Activated CD8-positive, alpha-beta memory T cell treated with anti-CD3 and anti-CD28 coated beads for 24 hours (primary cell): Measurements from ENCODE around the gene AQP2.

ENCODE experiments used
- DNase-seq: peaks from one replicate; pipeline ENCODE4 v3.0.0-alpha.2; 2020

Gene AQP2, protein sequence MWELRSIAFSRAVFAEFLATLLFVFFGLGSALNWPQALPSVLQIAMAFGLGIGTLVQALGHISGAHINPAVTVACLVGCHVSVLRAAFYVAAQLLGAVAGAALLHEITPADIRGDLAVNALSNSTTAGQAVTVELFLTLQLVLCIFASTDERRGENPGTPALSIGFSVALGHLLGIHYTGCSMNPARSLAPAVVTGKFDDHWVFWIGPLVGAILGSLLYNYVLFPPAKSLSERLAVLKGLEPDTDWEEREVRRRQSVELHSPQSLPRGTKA

DNA sequence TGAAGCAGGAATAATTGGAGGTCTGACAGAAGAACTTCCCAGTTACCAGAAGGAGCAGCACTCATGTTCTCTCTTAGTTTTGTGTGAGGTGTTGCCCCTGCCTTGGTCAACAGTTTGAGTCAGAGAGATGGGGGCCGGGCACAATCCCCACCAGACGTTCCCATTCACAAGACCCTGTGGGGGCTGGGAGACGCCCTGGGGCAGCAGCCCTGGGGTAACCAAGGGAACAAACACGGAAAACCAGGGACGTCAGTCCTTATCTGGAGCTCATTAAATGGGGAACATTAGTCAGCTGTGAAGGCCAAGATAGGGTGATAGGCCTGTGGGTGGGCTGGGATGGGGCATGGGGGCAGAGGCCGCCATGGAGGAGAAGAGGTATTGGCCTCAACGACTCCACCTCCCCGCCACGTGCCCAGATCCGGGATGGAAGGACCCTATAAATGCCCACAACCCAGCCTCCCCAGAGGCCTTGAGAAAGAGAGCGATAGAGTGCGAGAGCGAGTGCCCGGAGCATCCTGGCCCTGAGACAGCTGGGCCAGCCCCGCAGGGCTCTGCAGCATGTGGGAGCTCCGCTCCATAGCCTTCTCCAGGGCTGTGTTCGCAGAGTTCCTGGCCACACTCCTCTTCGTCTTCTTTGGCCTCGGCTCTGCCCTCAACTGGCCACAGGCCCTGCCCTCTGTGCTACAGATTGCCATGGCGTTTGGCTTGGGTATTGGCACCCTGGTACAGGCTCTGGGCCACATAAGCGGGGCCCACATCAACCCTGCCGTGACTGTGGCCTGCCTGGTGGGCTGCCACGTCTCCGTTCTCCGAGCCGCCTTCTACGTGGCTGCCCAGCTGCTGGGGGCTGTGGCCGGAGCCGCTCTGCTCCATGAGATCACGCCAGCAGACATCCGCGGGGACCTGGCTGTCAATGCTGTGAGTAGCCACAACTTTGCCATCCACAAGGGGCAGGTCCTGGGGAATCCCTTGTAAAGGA, at the start of gene AQP2:
Gene AQP2 (plus strand): TSS at position 465 of the 979 bp plus-strand sequence. CDS start 94 bp downstream, at position 559.
- no peak for DNase-seq

DNA sequence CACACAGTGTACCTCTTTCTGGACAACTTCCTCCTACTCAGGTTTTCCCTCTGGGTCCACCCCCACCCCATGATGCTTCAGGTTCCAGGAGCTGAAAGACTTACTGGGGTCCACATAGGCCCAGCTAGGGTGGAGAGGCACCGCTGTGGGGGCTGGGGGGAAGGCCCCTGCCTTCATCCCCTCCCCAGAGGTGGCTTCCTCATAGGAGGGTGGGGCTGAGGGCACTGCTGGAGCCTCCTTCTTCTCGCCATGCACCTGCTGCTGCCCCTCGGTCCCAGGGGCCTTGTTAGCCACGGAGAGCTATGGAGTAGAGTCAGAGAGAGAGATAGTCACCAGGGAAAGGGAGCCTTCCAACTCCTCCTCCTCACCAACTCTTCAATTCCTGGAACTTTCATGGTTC, 49.5 kb upstream of the AQP2 start:
- no peak for DNase-seq

DNA sequence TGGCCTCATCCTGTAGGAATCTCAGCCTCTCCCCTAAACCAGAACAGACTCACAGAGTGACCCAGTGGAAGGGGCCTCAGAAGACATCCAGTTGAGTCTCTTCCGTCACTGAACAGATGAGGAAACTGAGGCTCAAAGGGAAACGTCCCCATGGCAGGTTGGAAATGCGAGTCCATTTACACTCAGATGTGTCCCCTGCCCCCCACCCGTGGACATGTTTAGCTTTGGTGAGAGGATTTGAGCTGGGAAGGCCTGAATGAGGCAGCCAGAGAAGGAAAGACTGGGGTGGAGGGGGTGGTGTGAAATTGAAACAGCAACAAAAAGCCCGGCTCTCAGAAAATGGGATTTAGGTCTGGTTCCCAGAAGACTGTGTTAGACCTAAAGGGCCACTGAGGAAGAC, 48.6 kb upstream of the AQP2 start:
- DNase-seq, result no peak

DNA sequence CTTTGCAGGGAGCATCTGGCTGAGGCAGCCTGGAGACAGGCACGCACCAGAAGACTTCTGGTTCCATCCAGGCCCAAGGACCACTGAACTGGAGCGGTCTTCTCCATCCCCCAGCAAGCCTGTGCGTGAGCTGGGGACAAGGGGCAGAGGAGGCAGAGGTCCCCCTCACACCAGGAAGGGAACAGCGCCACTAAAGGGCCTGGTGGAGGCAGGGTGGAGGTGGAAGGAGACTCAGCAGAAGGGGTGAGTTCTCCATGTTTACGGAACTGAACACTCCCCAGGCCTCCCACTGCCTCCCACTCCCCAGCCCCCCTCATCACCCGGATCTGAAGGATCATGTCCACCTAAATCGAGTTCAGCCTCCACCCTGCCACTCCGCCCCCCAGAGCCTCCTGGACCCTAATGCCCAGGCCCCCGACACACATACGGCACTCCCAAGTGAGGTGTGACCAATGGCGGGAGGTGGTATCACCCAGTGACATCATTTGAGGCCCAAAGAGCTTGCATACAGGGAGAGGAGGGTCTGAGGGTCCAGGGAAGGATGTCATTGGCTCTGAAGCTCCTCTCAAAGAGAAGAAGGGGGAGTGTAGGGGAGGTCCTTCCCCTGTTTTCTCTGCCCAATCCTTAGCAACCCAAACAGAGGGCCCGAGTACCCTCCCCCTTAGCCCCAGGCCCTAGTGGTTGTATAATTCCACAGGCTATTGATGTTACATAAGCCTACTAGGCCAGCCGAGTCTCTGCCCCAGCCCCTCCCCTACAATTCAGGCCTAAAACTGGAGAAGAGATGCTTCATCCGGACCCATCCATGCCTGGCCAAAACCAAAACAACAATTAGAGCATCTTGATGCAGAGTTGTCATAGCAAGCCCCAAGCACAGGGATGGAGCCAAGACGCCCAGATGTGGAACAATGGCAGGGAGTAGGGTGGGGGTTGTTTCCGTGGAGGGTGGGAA, 47.9 kb upstream of the AQP2 start:
- DNase-seq, result no peak

DNA sequence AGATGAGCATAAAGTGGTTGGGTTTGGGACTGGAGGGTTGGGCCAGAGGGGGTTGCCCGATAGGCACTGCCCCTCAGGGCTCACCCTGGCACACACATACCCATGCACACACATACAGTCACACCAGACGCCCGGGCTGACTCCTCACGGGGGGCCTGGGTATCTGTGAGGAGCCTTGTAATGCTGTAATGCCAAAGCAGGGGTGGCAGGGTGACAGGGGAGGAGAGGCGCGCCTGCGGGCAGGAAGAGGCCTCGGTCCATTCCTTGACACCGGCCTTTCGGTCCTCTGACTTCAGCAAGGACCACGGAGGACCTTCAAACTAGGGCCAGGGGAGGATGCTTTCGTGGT, 47.2 kb upstream of the AQP2 start:
- no peak for DNase-seq

DNA sequence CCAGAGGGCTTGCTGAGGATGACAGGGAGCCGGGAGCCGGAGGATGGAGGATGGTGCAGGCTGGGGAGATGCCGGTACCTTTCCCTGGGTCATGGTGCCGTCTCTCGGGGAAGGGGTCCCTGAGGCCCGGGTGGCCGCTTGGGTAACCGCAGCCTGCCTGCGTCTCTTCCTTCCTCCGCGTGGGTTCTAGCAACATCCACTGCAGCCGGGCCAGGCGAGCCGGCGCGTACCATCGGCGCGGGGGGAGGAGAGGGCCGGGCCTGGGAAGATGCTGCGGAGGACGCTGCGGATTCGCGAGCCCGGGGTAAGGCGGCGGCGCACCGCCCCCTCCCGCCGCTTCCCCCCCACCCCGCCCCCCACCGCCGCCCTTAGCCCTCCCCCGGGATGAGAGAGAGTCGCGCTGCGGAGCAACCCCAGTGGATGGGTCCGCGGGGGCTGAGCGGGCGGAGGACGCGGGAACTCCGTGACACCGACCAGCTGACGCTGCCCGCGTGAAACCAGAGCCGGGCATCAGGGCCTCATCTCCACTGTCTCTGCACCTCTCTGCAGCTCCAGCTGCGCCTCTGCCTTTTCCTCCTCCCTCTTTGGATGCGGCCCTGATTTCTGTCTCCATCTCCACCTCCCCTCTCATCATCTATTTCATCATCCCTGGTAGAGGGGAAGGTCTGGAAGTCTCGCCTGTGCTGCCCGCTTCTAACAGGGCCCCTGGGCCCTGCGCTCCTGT, 46.7 kb upstream of the AQP2 start, which contains the start of gene FAIM2:
Gene FAIM2 (minus strand): TSS at position 201 of the 724 bp plus-strand sequence. CDS start 108 bp downstream, at position 93.
- DNase-seq, result peak; percentile 75

DNA sequence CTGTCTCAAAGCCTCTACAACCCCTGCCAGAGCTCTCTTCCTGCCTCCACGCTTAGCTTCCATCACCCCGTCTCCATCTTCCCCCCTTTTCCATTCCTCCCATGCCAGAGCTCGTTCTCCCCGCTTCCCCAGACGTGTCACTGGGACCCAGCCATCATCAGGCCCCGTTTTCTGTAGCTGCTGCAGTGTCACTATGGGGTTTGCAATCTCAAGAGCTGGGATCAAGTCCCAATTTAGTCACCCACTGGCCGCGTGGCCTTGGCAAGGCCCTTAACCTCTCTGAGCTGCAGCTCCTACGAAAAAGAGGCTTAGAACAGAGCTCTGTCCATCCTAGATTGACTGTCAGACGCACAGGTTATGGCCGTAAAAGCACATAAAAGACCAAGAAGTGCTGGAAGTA, 45.9 kb upstream of the AQP2 start:
- DNase-seq, result no peak

DNA sequence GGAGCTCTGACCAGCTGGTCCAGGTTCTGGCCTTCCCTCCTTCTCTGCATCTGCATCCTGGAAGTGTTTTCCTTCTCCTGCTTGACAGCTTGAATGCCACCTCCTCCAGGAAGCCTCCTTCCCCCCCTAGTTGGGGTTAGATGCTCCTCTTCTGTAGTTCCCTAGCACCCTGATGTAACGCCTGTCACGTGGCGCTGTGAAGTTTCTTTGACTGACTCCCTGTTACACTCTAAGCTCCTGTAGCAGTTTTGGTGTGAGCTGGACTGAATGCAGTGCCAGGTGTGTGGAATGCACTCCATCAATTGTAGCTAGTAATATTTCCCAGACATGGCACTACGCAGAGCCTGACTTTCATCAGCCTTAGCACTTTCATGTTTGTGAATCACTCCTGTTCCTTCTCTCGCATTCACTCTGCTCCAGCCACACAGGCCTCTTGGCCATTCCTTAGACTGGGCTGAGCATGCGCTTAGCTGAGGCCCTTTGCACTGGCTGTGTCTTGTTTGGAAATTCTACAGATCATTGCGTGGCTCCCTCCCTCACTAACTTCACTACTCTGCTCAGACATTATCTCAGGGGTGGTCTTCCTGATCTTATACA, 44.7 kb upstream of the AQP2 start:
- no peak for DNase-seq

DNA sequence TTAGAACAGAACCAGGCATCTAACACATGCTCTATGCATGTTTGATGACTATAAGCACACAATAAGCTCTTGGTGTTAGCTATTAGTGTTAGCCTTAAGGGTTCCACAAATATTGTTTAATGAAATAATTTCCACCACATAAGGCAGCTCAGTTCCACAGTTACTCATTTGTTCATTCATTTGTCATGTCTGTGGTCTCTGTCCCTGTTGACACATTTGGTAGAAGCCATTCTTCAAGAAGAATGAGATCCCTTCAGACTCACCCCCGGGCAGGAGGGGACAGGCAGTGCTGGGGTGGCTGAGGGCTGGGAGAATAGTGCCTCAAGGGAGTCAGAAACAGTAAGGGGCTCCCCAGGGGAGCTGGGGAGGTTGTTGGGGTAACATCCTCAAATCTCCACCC, 43.2 kb upstream of the AQP2 start:
- DNase-seq, result no peak

DNA sequence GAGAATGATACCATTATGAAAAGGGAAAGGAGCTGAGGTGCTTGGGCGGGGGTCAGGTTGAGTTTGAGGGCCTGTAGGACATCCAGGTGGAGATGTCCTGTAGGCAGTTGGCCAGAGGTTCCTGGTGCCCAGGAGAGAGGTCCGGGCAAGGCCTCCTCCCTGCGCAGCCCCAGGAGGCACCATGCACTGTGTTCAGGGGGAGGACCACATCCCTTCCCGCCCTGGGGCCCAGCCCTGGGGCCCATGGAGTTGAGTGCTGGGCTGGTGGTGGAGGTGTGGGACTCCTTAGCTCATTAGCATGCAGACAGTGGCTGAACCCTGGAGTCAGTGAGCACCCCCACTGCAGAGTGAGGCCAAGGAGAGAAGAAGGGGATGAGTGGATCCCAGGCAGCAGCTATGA, 41.2 kb upstream of the AQP2 start:
- DNase-seq, result no peak

DNA sequence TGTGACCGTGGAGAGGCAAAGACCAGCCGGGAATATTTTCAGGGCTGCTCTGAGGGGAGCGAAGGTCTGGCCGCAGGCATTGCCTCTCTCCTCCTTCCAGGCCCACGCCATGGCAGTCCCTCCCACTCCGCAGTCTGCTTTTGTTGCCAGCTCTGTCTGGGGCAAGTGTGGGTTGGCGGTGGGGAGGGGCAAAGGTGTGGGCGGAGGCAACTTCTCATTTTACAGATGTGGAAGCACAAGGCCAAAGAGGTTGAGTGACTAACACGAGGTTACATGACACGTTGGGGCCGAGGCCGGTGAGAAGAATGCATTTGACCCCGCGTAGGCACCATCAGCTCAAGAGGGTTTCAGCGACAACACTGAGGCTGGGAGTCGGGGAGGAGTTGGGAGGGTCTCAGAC, 40.7 kb upstream of the AQP2 start:
- DNase-seq, result no peak

DNA sequence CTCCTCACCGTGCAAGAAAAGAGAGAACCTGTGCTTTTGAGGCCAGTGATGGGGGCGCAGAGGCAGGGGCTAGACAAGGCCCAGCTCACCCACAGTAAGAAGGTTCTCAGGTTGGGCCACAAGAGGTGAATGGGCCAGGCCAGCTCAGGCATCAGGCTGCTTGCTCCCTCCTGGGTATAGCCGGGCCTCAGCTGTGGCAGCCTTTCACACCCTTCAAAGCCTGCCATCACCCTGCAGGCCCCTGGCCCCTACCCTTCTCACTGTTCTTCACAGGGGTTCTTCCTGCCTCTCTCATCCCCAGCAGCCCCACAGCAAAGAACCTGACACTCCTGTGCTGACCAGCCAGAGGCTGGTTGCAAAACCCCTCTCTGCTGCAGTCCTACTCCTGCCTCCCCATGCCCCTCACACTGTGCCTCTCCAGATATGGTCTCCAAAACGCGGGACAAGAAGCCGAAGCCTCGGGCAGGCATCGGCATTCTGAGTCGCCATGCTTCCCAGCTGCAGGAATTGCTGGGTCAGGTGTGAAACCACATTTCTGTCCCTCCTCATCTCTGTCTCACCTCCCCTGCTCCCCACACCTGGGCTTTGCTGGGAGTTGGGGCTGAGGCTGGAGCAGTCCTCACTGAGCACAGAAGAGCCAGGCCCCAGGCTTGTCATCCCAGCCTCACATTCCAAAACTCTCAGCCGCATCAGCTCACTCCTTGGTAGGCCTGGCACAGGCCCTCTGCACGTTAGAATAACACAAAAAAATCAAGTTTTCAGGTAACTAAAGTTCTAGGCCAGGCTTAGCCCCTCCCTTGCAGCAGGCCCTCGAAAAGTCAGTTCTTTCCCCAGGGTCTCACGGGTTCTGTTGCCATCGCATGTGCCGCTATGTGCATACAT, 40.0 kb upstream of the AQP2 start:
- no peak for DNase-seq

DNA sequence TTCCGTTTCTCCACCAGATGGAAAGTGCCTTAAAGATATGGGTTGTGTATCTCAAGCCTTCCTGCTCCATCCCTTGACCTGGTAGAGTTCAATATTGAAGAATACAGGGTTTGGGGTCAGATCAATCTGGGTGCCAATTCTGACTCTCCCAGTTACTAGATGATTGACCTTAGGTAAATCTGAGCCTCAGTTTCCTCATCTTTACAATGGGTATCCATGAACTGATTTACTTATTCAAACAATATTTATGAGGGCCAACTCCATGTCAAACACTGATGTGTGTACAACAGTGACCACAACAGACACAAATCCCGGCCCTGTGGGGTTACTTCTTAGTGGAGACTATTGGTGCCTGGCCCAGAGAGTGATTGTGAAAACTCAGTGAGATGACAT, 39.3 kb upstream of the AQP2 start:
- no peak for DNase-seq

DNA sequence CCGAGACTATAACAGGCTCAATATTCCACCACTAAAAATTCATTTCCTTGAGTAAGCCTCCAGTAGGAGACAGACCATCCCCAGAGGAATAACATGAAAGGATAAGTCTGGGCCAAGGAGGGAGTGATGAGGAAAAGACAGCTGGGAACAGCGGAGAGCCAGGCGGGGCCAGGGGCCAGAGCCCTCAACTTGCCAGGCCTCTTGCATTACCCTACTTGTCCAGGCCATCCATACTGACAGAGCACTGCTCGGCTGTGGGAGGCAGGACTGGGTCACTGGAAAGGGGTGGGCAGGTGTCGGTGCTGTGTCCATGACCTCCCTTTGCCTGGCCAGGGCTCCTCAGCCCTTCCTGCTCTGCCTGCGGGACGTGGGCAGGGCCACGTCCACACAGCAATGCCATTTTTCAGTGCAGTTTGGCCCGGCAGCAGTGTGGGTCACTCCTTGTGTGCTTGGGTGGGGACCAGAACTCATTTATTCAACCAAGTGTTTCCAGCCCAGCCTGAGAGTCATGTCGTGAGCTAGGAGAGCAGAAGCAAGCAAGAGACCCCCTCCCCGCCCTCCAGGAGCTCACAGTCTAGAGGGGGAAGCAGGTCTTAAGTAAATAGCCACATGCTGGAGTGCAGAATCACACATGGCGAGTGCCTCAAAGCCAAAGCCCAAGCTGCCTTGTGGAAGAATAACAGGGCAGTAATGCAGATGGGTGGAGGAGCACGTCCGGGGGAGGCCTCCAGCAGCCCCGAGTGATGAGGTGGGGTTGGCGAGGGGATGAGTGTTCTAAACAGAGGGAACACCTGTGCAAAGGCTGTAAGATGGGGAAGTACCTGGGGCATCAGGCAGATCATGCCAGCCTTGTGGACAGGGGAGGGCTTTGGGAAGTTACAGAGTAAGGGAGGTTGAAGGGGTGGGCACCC, 37.9 kb upstream of the AQP2 start:
- DNase-seq, result no peak

DNA sequence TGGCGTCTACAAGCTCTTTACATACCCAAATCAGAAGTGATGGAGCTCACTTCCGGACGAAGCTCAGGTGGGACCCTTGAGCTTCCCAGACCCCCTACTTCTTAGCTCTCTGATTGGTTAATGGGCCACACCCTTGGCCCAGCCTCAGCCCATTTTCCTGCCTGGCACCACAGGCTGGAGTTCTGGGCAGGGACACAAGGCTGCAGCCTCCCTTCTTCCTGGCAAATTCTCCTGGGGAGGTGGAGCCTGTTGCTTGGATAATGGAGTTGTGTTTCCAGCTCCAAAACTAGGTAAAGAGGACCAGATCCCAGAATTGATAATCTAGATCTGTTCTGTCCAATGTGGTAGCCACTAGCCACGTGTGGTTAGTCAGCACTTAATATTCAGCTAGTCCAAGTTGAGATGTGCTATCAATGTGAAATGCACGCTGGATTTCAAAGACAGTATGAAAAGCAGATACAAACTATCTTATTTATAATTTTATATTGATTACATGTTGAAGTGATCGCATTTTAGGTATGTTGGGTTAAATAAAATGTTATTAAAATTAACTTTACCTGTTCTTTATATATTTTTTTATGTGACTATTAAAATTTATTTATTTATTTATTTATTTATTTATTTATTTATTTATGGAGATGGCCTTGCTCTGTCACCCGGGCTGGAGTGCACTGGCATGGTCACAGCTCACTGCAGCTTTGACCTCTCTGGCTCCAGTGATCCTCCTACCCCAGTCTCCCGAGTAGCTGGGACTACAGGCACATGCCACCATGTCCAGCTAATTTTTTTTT, 34.2 kb upstream of the AQP2 start:
- no peak for DNase-seq

DNA sequence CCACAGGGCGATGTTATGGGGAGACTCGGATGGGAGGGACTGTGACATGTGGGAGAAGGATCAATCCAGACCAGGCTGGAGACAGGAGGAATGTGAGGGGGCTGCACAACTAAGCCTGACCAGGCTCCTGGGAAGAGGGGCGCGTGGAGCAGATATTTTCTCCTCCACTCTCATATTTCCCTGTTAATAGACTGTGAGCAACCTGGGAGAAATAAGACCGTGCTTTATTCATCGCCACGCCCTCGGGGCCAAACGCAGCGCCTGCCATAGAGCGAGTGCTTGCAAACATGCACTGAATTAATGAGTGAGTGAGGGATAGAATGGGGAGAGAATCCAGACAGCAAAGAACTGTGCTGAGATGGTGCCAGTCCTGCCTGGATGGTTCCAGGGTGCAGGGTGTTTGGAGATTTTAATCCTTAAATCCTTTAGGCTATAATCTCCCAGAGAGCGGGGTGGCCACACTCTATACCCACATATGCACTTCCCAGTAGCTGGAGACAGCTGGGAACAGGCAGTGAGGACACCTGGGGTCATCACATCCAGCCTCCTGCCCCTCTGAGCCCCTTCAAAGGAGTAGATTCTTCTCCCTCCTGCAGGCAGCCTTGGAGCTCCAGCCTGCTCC, 33.3 kb upstream of the AQP2 start:
- DNase-seq, result no peak

DNA sequence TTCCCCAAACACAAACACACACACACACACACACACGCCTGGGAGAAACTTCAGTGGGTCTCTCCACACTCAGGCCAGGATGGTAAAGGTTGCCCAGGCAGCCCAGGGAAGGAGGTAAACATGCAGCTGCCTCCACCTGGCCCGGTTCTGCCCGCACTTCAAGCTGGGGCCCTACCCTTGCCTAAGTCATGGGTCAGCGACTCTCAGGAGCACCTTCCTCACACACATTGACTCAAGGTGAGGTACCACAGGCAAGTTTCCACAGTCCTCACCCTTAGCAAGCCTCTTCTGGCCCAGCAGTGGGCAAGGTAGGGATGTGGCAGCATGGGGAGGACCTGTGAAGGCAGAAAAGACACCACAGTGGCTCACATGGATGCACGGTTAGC, 32.8 kb upstream of the AQP2 start:
- no peak for DNase-seq

DNA sequence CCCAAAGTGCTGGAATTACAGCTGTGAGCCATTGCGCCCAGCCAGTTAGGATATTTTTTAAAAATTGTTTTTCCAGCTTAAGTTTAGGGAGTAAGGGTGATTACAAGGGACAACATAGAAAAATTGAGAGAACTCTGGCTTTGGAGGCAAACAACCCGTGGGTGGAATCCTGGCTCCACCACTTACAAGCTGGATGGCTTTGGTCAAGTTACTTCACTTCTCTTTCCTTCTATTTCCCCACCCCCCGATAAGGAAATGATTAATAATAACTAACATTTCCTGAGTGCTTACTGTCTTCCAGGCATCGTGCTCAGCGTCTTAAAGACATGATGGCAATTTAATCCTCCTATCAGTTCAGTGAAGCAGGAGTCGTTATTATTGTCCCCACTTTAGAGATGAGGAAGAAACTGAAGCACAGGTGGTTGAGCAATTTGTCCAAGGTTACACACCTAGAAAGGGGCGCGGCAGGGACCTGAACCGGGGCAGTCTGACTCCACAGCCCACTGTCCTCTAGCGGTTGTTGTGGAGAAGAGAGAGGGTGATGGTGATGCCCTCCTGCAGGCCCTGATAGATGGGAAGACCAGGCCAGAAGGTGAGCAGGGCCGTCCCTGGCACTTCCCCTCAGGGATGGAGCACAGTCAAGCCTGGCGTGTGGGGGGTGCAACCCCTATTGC, 30.2 kb upstream of the AQP2 start:
- no peak for DNase-seq
